B cell (primary cell): Measurements from ENCODE around the gene ZNF429.

Experiments
- CTCF ChIP-seq: fragments of 200-600 bp; IDR thresholded peaks from one replicate; pipeline ENCODE4 v1.8.0; 2022; ENCODE audit warnings: antibody characterized with exemption, mild to moderate bottlenecking
- EZH2 ChIP-seq: IDR thresholded peaks from 2 replicates; pipeline ENCODE4 v1.6.1; 2012; ENCODE audit warnings: borderline replicate concordance, low read depth, mild to moderate bottlenecking, moderate library complexity, low read length; ENCODE audit not compliant: insufficient read depth, poor library complexity, severe bottlenecking

GRCh38 chr19:21603431-21604231, 98.2 kb downstream of the ZNF429 start:
- TF ChIP-seq CTCF: no peak
- TF ChIP-seq EZH2: no peak
